NCI-H1048 (cell line): ENCODE results near the gene LLGL1.

Experiments used
- DNase-seq: peaks from one replicate; lab custom pipeline; 2025; lab: John Stamatoyannopoulos, UW

Gene LLGL1

DNA sequence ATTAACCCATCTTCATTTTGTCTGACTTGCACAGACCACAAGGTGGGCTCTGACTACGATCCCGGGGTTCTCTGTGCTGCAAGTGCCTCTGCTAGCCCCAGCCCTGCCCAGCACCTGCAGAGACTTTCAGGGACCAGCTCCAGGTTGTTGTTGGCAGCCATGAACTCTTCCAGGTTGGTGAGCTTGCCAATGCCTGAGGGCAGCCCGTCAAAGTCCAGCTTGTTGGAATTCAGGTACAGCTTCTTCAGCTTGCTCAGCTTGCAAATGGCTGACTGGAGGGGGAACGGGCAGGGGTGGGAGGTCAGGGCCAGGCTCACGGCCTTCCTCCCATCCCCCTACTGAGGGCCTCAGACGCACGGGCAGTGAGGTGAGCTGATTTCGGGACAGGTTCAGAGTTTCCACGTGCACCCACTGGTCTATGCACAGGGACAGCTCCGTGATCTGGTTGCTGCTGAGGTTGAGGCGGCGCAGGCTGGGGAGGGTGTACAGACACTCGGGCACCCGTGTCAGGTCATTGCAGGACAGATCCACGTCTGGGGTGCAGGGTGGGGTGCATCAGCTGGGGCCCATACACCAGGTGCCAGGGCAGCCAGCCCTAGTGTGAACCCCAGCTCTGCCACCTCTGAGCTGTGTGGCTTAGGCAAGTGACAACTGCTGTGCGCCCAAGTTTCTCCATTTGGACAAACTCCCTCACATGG is 27.9 kb downstream of the LLGL1 start:
- no peak for DNase-seq

GRCh38 chr17:18253947-18254821 is 28.7 kb downstream of the LLGL1 start:
- no peak for DNase-seq

DNA sequence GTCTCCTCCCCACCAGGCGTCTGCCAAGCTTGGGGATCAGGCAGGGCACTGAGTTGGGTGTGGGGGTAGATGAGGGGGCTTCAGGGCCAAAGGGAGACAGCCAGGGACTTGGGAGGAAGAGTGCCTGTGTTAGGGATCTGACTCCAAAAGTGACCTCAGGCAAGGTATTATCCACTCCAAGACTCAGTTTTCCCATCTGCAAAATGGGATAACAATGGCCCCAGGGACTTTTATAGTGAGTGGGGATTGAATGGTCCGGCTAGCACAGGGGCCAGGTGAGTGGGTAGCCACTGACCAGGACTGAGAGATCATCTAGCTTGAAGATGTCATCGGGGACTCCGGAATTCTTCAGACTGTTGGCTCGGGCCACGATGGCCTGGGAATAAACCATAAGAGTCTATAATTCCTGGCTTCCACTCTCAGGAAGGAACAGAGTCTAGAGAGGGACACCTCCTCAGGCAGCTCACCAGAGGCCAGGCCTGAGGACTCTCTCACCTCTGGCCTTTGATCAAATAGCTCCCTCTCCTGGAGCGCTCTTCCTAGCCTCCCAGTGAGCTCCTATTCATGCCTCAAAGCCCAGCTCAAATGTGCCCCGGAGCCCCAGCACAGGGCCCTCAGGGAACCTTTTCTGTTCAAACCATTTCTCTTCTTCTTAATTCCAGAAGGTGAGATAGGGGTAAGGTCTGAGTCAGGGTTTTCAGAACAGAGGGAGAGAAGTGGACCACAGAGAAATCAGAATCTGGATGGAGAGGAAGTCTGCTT is 29.6 kb downstream of the LLGL1 start:
- DNase-seq, result no peak

DNA sequence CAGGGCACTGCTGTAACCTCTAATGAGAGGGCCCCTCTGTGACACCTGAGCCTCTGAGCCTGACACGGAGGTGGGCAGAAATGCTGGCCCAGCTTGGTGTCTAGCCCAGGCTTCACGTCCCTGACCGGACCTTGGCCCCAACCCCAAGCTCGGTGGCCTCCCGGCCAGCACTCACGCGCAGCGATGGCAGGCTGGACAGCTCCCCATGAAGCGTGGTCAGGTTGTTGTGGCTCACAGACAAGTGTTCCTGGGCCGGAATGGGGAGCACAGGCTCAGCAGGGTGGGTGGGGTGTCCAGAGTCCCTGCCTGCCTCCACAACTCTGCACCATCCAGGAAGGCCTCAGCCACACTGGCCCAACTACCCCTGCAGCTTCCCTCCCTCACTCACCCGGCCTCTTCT is 30.9 kb downstream of the LLGL1 start:
- DNase-seq, result no peak

GRCh38 chr17:18256776-18257175 is 31.3 kb downstream of the LLGL1 start:
- DNase-seq, result no peak

DNA sequence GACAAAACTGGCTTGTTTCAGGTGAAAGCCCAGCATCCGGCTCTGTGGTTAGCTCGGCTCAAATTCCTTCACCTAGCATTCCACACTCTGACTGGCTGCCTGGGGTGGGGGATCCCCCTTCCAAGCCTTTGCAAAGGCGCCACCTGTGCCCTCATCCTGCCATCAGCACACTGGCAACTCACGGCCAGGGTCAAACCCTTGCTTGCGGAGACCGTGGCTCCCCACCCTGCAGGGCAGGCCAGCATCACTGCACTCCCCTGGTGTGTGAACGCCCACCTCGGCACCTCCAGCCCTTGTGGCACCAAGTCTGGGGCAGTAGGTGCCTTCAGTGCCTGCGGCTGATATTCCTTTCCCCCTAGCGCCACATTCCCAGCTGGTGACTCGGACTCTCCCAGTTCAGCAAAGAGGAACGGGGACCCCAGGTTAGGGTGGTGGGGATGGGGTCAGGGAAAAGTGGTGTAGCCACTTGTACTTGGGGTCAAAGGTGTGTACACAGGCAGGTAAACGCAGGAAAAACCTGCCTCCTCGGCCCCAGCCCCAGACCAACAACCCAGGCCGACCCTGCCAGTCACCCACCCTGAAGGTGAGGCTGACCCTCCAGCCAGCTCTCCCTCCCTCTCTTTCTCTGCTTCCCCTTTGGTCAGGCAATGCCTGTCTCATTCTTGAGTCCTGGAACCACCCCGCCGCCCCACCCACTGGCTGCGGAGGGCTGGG is 32.0 kb downstream of the LLGL1 start:
- no peak for DNase-seq

DNA sequence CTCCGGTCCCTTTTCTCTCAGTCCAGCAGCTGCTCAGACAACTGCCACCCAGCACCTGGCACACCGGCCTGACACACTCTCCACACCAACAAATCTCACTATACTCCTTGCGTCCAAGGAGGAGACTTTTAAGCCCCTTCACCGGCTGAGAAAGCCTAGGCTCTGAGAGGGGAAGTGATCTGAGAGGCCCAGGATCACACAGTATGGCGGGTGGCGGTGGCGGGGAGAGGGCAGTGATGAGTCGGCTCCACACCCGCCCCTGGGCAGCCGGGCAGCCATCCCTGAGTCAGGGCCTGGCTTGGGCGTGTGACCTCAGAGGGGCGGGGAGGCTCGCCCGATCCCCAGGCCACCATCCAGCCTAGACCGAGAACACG is 32.5 kb downstream of the LLGL1 start:
- no peak for DNase-seq

GRCh38 chr17:18258356-18259038 is 33.1 kb downstream of the LLGL1 start, which contains the start of gene FLII:
Gene FLII (minus strand): TSS chr17:18258738. CDS start chr17:18258690, 48 bp downstream.
- no peak for DNase-seq

DNA sequence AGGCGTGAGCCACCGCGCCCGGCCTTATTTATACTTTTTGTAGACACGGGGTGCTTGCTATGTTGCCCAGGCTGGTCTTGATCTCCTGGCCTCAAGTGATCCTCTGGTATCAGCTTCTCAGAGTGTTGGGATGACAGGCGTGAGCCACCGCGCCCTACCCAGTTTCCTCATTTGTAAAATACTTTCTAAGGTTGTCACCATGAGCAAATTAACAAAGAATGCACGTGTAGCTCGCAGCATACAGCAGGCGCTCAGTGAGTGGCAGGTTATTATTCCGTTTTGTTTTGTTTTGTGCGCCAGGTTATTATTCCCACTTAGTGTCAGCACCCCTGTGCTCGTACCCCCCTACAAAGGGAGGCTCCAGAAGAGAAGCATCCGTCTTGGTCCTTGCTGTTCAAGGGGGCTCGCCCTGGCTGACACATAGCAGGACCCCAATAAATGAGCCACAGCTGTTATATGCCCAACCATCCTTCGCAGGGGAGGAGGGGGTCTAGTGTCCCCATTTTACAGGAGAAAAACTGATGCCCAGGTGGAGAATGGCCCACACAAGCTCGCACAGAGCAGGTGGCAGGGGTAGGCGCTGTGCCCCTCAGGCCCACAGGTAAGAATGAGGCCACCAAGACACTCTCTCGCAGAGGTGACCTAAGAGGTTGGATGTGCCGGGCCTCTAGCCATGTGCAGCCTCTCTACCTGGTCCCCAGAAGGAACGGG is 34.3 kb downstream of the LLGL1 start:
- no peak for DNase-seq

DNA sequence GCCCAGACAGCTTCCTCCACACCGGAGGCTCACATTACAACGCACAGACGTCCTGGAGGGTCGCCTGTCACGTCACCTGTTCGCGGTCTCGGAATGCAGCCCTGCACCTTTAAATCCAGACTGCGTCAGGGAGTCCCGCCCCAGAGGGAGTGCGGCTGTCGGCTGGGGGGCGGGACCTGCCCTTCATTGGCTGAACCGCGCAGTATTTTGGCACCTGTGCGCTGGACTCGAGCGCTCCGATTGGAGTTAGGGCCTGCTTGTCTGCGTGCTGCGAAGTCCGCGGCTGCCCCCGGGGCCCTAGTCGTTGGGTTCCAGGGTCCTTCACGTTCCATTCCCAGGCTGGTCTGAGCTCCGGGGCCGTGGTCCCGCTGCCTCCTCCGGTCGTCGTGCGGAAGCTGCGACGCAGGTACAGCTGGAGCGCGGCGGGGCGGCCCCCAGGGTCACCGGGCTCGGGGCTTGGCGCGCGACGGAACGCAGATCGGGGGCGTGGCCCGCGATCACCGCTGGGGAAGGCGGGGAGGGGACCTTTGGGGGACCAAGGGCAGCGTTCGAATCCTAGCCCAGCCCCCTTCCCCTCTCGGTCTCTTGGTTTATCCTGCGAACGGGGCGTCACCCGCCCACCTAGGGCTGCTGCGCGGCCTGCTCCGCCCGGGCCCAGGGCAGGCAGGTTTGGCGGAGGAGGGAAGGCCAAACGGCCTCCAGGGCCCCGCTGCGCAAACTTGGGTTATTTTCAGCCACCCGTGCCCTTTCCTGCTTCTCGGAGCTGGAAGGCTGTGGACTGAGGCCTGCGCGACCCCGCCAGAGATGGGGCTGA is 35.1 kb downstream of the LLGL1 start, which contains the start of gene MIEF2:
TSS of gene MIEF2 (plus strand) at position 331 of the 814 bp plus-strand sequence. CDS start 2,059 bp downstream, outside the sequence.
- peak; percentile 83 for DNase-seq

DNA sequence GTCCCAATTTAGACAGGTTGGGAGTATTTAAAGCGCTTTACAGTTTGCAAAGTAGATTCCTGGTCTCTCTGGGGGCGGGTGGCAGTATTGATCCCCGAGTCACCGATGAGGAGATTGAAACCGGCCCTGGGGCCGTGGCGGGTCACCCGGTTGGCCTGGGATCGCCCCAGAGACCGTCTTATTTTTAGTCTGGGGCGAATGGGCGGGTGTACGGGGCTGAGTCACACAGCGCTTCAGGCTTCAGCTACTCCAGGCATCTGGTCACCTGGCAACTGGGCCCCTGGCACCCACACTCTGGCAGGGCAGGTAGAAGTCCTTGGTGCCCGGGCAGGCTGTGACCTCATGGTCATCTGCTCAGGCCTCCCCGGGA is 35.7 kb downstream of the LLGL1 start:
- no peak for DNase-seq

GRCh38 chr17:18261659-18262058 is 36.2 kb downstream of the LLGL1 start:
- DNase-seq, result no peak

DNA sequence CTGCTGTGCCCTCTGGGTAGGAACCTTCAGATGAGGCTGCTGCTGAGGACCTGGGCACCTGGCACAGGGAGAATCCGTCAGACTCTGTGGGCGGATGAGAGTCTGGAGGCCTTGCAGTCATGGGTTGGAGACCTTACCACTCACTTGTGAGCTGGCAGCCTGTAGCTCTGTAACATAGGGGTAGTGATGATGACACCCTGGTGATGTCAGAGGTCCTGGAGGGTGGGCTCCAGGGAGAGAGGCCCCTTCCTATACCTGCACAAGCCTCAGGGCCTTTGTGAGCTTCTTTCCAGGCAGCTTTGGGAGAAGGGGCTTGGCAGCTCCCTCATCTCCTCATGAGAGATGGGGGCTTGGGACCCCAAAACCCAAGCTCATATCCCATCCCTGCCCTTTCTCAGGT is 36.7 kb downstream of the LLGL1 start:
- DNase-seq, result no peak

- no peak for DNase-seq
These were observed 37.2 kb downstream of the LLGL1 start for GRCh38 chr17:18262641-18263040.

DNA sequence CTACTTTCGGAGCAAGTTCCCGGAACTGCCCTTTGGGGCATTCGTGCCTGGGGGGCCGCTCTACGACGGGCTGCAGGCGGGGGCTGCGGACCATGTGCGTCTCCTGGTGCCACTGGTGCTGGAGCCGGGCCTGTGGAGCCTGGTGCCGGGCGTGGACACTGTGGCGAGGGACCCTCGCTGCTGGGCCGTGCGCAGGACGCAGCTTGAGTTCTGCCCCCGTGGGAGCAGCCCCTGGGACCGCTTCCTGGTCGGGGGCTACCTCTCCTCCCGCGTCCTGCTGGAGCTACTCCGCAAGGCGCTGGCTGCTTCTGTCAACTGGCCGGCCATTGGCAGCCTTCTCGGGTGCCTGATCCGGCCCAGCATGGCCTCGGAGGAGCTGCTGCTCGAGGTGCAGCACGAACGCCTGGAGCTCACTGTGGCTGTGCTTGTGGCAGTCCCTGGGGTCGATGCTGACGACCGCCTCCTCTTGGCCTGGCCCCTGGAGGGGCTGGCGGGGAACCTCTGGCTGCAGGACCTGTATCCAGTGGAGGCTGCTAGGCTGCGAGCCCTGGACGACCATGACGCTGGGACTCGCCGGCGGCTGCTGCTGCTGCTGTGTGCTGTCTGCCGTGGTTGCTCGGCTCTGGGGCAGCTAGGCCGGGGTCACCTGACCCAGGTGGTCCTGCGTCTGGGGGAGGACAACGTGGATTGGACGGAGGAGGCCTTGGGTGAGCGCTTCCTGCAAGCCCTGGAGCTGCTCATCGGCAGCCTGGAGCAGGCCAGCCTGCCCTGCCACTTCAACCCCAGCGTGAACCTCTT is 38.6 kb downstream of the LLGL1 start:
- DNase-seq, result no peak

GRCh38 chr17:18267366-18267765 is 41.9 kb downstream of the LLGL1 start:
- DNase-seq, result no peak

DNA sequence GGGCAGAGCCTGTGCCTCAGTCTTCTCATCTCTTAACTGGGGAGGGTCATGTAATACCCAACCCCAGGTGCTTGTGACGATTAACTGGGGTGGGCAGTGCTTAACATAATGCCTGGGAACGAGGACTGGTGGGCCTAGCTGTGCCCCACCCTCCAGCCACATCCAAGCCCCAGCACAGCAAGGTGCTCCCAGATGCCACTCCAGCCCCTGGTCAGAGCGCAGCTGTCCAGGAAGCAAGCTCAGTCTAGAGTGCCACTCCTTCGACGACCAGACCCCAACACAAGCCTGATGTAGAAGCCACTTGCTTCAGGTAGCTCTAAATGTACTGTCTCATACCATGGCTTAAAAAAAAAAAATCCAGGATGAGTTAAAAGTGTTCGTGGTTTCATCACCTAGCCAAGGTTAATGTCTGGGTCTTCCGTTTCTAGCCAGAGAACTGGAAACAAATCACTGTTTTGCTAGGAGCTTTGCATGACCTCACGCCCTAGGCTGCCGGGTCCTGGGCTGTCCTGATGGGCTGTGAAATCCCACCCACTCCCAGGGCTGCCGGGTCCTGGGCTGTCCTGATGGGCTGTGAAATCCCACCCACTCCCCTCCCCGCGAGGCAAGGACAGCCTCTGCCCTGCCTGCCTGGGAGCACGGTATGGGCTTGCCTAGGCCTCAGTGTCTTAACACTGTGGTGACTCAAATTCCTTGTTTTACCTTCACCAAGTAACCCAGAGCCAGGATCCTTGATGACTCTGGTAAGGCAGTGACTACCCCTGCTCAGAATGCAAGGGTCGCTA is 42.7 kb downstream of the LLGL1 start:
- DNase-seq, result no peak
